H9 (cell line): ENCODE measurements around the gene TTYH2. TPM values are rescaled to one million over a fixed set of nuclear protein-coding genes. Genes with fewer than 3 reads are reported as not detected.

Experiments used
- DNase-seq: peaks from one replicate; pipeline ENCODE4 v3.0.0-alpha.2; 2017
- H2AFZ ChIP-seq: one replicate; pipeline ENCODE4 v1.6.1; 2013; ENCODE audit warnings: mild to moderate bottlenecking, low read length, control low read depth, moderate library complexity
- H2AK5ac ChIP-seq: 2 replicates; pipeline ENCODE4 v1.6.1; 2013; ENCODE audit warnings: low read length, control low read depth, mixed read lengths; ENCODE audit not compliant: insufficient read length
- H2BK120ac ChIP-seq: one replicate; pipeline ENCODE4 v1.6.1; 2013; ENCODE audit warnings: low read depth, mild to moderate bottlenecking, low read length, control low read depth, inconsistent platforms; ENCODE audit not compliant: poor library complexity, severe bottlenecking
- H2BK12ac ChIP-seq: 2 replicates; pipeline ENCODE4 v1.6.1; 2013; ENCODE audit warnings: low read length, control low read depth, mixed read lengths, low read depth; ENCODE audit not compliant: insufficient read length
- H2BK15ac ChIP-seq: 2 replicates; pipeline ENCODE4 v1.6.1; 2013; ENCODE audit warnings: low read depth, low read length, control low read depth
- H2BK20ac ChIP-seq: one replicate; pipeline ENCODE4 v1.6.1; 2013; ENCODE audit warnings: low read depth, mild to moderate bottlenecking, low read length, control low read depth, inconsistent platforms; ENCODE audit not compliant: poor library complexity, severe bottlenecking
- H2BK5ac ChIP-seq: 2 replicates; pipeline ENCODE4 v1.6.1; 2013; ENCODE audit warnings: low read length, control low read depth, mixed read lengths; ENCODE audit not compliant: insufficient read length
- H3K14ac ChIP-seq: 2 replicates; pipeline ENCODE4 v1.6.1; 2013; ENCODE audit warnings: low read length, control low read depth; ENCODE audit not compliant: insufficient read depth
- H3K18ac ChIP-seq: 2 replicates; pipeline ENCODE4 v1.6.1; 2013; ENCODE audit warnings: low read depth, mild to moderate bottlenecking, mixed read lengths, low read length, control low read depth; ENCODE audit not compliant: insufficient read length
- H3K23ac ChIP-seq: 2 replicates; pipeline ENCODE4 v1.6.1; 2013; ENCODE audit warnings: low read length, control low read depth, mixed read lengths, low read depth; ENCODE audit not compliant: insufficient read length
- H3K23me2 ChIP-seq: 2 replicates; pipeline ENCODE4 v1.6.1; 2013; ENCODE audit warnings: low read depth, mild to moderate bottlenecking, mixed read lengths, low read length, control low read depth; ENCODE audit not compliant: insufficient read length, poor library complexity, severe bottlenecking
- H3K27ac ChIP-seq: 2 replicates; pipeline ENCODE4 v1.5.1; 2013; ENCODE audit warnings: low read length, control low read depth, mixed read lengths, low read depth; ENCODE audit not compliant: insufficient read length
- H3K27me3 ChIP-seq: 2 replicates; pipeline ENCODE4 v1.6.1; 2013; ENCODE audit warnings: low read length, control low read depth, inconsistent platforms; ENCODE audit not compliant: insufficient read depth
- H3K4ac ChIP-seq: 2 replicates; pipeline ENCODE4 v1.6.1; 2013; ENCODE audit warnings: low read depth, mild to moderate bottlenecking, control low read depth, inconsistent platforms, low read length, moderate library complexity
- H3K4me1 ChIP-seq: 2 replicates; pipeline ENCODE4 v1.6.1; 2013; ENCODE audit warnings: low read length, control low read depth, inconsistent platforms; ENCODE audit not compliant: insufficient read depth
- H3K4me2 ChIP-seq: 2 replicates; pipeline ENCODE4 v1.6.1; 2013; ENCODE audit warnings: low read length, control low read depth, mixed read lengths; ENCODE audit not compliant: insufficient read length, insufficient read depth
- H3K56ac ChIP-seq: 2 replicates; pipeline ENCODE4 v1.6.1; 2013; ENCODE audit warnings: low read depth, mild to moderate bottlenecking, mixed read lengths, low read length, control low read depth; ENCODE audit not compliant: insufficient read length
- H3K79me1 ChIP-seq: 2 replicates; pipeline ENCODE4 v1.6.1; 2013; ENCODE audit warnings: low read depth, mild to moderate bottlenecking, moderate library complexity, low read length, control low read depth, inconsistent platforms; ENCODE audit not compliant: insufficient read depth, poor library complexity, severe bottlenecking
- H3K79me2 ChIP-seq: 2 replicates; pipeline ENCODE4 v1.6.1; 2013; ENCODE audit warnings: low read length, control low read depth, inconsistent platforms; ENCODE audit not compliant: insufficient read depth
- H3K9ac ChIP-seq: 2 replicates; pipeline ENCODE4 v1.6.1; 2013; ENCODE audit warnings: low read length, control low read depth, mixed read lengths; ENCODE audit not compliant: insufficient read length; ENCODE audit errors: extremely low read depth
- H3K9me3 ChIP-seq: one replicate; pipeline ENCODE4 v1.6.1; 2013; ENCODE audit warnings: low read depth, low read length, inconsistent platforms; ENCODE audit not compliant: control insufficient read depth
- H3T11ph ChIP-seq: one replicate; pipeline ENCODE4 v1.6.1; 2013; ENCODE audit warnings: mild to moderate bottlenecking, low read length, control low read depth, inconsistent platforms
- H4K20me1 ChIP-seq: one replicate; pipeline ENCODE4 v1.6.1; 2013; ENCODE audit not compliant: control insufficient read depth, insufficient read length, insufficient read depth
- H4K5ac ChIP-seq: 2 replicates; pipeline ENCODE4 v1.6.1; 2013; ENCODE audit warnings: low read depth, mild to moderate bottlenecking, mixed read lengths, low read length, control low read depth; ENCODE audit not compliant: insufficient read length
- H4K8ac ChIP-seq: replicated peaks from 2 replicates; pipeline ENCODE4 v1.6.1; 2013; ENCODE audit warnings: low read length, control low read depth, mixed read lengths, low read depth; ENCODE audit not compliant: insufficient read length
- H4K91ac ChIP-seq: 2 replicates; pipeline ENCODE4 v1.6.1; 2013; ENCODE audit warnings: low read depth, mild to moderate bottlenecking, moderate library complexity, mixed read lengths, low read length, control low read depth; ENCODE audit not compliant: insufficient read length
- H3K27ac Mint-ChIP-seq, 3 experiments: 2 replicates in 2 of 3; 3 replicates in 1 of 3; pipeline ENCODE4 v1.8.0; 2020 to 2021; ENCODE audit warnings: mixed read lengths in 3 of 3, mild to moderate bottlenecking in 1 of 3, moderate library complexity in 1 of 3
- H3K27me3 Mint-ChIP-seq: 2 replicates; pipeline ENCODE4 v1.8.0; 2021; ENCODE audit warnings: low read depth, mild to moderate bottlenecking, moderate library complexity, mixed read lengths
- H3K36me3 Mint-ChIP-seq, 3 experiments: 2 replicates in 2 of 3; 3 replicates in 1 of 3; pipeline ENCODE4 v1.8.0; 2020 to 2021; ENCODE audit warnings: low read depth in 3 of 3, mixed read lengths in 3 of 3; ENCODE audit not compliant: insufficient read depth in 1 of 3
- H3K4me1 Mint-ChIP-seq, 2 experiments: 2 replicates each; pipeline ENCODE4 v1.8.0; 2020; ENCODE audit warnings: mixed read lengths in 2 of 2
- H3K4me3 Mint-ChIP-seq, 2 experiments: 2 replicates in 1 of 2; 3 replicates in 1 of 2; pipeline ENCODE4 v1.8.0; 2020 to 2021; ENCODE audit warnings: mild to moderate bottlenecking in 2 of 2, mixed read lengths in 2 of 2, moderate library complexity in 1 of 2
- H3K9me3 Mint-ChIP-seq, 2 experiments: 2 replicates in 1 of 2; 3 replicates in 1 of 2; pipeline ENCODE4 v1.8.0; 2020; ENCODE audit warnings: mild to moderate bottlenecking in 2 of 2, mixed read lengths in 2 of 2, moderate library complexity in 1 of 2
- WGBS: extraction: QIAGEN DNeasy Blood & Tissue Kit; methylation state at CpG from one replicate; pipeline ENCODE4 v1.1.7; 2013; ENCODE audit warnings: missing lambda C conversion rate, low lambda C conversion rate, mixed read lengths; ENCODE audit not compliant: insufficient read length; ENCODE audit errors: extremely low coverage; 5-methylcytosine and 5-hydroxymethylcytosine counted together
- total RNA-seq: library from RNA; stranded (reverse); gene quantifications from 2 replicates; pipeline ENCODE4 v1.2.1, GENCODE V29; 2021
- TF ChIP-seq, protein P1 (sequence below): fragments of 200-600 bp; sonication (generic); conservative IDR thresholded peaks from 3 replicates; pipeline ENCODE4 v1.8.0; 2021; ENCODE audit warnings: antibody characterized with exemption, mild to moderate bottlenecking

The TTYH2 gene
- total RNA-seq, 1 experiment from 2014 or later, result 1.6 TPM

DNA sequence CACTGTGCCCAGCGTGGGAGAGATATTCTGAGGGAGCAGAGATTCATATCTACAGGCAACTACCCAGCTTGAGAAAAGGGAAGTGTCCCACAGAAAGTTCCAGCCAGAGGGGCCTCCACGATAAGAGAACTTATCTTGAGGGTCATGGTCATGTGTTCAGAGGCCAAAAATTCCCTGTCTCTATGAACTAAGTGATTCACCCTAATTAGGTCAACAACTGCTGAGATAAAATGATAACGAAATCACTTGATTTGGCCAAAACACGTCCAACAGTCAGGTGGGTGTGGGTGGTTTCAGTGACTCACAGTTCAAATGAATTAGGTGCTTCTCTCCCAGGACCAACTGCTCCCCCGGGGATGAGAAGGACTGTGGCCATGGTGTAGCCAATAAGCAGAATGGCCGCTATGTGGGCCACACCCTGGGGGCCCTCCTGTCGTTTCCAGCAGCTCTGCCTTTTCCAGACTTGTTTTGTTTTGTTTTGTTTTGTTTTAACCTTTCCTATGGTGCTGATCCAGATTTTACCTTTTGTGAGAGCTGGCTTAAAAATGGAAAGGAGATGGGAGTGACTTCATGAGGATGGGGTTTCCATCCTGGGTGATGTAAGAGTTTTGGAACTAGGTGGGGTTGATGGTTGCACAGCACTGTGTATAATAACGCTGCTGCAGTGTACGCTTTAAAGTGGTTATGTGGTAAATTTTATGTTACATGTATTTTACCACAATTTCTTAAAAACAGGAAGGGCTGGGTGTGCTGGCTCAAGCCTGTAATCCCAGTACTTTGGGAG, 69.4 kb downstream of the TTYH2 start:
- Mint-ChIP-seq H3K27me3 (peaks cover 8% of the 10 kb centered on the region), H3K4me1 (peaks cover 6 to 7% of the 10 kb centered on the region in 2 experiments; a peak in 3 of 4 replicates), H3K27ac (no peak overlapping the region; a peak in 1 of 7 replicates), H3K4me3 (no peak overlapping the region), H3K9me3 (no peaks in the 10 kb centered on the region), H3K36me3 (no peaks in the 10 kb centered on the region)
- Histone ChIP-seq H4K8ac (no peak overlapping the region), H3K4me1 (no peaks in the 10 kb centered on the region), H3K23me2 (peaks cover 6% of the 10 kb centered on the region), H3T11ph (no peak overlapping the region), H3K23ac (no peak overlapping the region), H3K4ac (no peak overlapping the region), H3K4me2 (no peak overlapping the region), H3K27ac (no peak overlapping the region), H2BK15ac (no peak overlapping the region), H4K20me1 (no peaks in the 10 kb centered on the region), H4K5ac (no peak overlapping the region), H3K79me2 (no peaks in the 10 kb centered on the region), H3K56ac (no peak overlapping the region), H2AFZ (no peak overlapping the region), H3K27me3 (no peaks in the 10 kb centered on the region), H2AK5ac (no peak overlapping the region), H3K9me3 (no peaks in the 10 kb centered on the region), H4K91ac (no peak overlapping the region), H2BK12ac (no peak overlapping the region), H3K9ac (no peak overlapping the region), H3K79me1 (no peaks in the 10 kb centered on the region), H3K18ac (no peak overlapping the region), H2BK120ac (no peak overlapping the region), H2BK5ac (no peak overlapping the region), H2BK20ac (no peak overlapping the region), H3K14ac (no peak overlapping the region)
- no peak for DNase-seq
- TF ChIP-seq, protein P1, sequence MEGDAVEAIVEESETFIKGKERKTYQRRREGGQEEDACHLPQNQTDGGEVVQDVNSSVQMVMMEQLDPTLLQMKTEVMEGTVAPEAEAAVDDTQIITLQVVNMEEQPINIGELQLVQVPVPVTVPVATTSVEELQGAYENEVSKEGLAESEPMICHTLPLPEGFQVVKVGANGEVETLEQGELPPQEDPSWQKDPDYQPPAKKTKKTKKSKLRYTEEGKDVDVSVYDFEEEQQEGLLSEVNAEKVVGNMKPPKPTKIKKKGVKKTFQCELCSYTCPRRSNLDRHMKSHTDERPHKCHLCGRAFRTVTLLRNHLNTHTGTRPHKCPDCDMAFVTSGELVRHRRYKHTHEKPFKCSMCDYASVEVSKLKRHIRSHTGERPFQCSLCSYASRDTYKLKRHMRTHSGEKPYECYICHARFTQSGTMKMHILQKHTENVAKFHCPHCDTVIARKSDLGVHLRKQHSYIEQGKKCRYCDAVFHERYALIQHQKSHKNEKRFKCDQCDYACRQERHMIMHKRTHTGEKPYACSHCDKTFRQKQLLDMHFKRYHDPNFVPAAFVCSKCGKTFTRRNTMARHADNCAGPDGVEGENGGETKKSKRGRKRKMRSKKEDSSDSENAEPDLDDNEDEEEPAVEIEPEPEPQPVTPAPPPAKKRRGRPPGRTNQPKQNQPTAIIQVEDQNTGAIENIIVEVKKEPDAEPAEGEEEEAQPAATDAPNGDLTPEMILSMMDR, result no peak
- no CpG with 5 or more reads among the region's 9 CpGs for WGBS
